Breast epithelium (tissue), 3 donors: ENCODE data around the gene CIROP.

Experiments used
- POLR2A ChIP-seq: fragments of 450-650 bp; IDR thresholded peaks from one replicate; pipeline ENCODE4 v1.6.1; 2016; ENCODE audit warnings: antibody characterized with exemption, mild to moderate bottlenecking, moderate library complexity
- POLR2AphosphoS5 ChIP-seq, 3 donors: sonication (generic); formaldehyde crosslinking; IDR thresholded peaks; one replicate each; pipeline ENCODE4 v1.6.1; 2017; ENCODE audit warnings: antibody characterized with exemption in 3 of 3
- TF ChIP-seq, protein P1 (sequence below), 3 donors: fragments of 450-650 bp; IDR thresholded peaks; one replicate each; pipeline ENCODE4 v1.5.1; 2016 to 2017; ENCODE audit warnings: antibody characterized with exemption in 3 of 3, mild to moderate bottlenecking in 3 of 3, moderate library complexity in 3 of 3

DNA sequence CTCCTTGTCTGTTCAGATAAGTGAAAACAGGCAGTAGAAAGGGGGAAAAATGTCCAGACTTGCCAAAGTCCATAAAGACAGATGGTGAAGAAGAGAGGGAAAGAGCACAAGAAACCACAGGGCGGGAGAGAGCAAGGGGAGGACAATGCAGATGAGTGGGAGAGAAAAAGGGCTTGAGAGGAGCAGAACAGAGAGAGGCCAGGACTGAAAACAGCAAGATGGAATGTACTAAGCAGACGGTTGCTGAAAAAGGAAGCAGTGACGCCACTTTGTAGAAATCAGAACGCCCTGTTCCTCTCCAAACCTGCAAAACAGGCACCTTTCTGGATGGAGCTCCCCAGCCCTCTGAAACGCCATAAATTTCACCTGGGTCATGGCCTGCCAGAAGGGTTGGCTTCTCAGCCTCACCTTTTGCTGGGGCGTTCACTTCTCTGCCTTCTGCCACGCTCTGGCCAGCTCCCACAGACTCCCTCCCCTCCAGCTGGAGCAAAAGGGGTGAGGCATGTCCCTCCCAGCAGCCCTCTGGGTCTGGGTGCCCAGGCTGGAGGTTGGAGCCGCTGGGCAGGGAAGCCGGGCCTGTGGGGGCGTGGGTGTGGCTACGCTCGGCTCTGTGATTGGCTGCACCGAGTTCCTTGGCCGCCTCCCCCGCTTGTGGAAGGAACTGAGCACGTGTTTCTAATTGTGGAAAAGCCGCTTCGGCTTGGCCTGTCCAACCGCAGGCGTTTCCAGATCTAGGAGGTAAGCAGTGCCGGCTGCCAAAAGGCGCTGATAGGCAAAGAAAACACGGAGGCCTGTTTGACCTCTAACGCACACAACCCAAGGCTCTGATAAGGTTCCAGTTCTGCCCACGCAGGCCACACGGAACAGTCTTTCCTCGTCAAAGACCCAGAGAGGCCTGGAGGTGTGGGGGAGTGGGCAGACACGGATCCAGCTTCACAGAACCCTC, 49.3 kb upstream of the CIROP start:
- TF ChIP-seq, protein P1, sequence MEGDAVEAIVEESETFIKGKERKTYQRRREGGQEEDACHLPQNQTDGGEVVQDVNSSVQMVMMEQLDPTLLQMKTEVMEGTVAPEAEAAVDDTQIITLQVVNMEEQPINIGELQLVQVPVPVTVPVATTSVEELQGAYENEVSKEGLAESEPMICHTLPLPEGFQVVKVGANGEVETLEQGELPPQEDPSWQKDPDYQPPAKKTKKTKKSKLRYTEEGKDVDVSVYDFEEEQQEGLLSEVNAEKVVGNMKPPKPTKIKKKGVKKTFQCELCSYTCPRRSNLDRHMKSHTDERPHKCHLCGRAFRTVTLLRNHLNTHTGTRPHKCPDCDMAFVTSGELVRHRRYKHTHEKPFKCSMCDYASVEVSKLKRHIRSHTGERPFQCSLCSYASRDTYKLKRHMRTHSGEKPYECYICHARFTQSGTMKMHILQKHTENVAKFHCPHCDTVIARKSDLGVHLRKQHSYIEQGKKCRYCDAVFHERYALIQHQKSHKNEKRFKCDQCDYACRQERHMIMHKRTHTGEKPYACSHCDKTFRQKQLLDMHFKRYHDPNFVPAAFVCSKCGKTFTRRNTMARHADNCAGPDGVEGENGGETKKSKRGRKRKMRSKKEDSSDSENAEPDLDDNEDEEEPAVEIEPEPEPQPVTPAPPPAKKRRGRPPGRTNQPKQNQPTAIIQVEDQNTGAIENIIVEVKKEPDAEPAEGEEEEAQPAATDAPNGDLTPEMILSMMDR (IDR thresholded peaks at IDR 0.05), result no peak
- TF ChIP-seq POLR2A (peak; percentile 44), POLR2AphosphoS5 (IDR thresholded peaks at IDR 0.05) (peak; percentile 51 to 84 (median 71))
